ENCODE data around the gene AGBL1.

The AGBL1 gene

DNA sequence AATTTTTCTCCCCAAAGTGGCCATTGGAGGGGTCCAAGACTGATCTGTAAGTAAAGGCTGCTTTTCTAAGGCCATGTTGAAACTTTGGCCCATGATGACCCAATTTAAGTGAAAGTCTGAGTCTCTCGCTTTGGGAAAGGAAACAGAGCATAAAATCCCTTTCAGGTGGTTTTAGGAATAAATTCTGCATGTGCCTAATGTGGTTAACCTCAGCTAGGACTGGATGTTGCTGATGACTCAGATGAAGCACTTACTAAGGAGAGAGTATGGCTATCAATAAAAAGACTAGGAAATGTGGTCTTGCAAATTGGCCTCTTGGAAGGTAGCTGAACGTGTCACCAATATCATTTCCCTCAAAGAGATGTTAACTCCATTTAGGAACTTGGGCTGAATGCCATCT lies 458.5 kb downstream of the AGBL1 start:
- no peak for DNase-seq

DNA sequence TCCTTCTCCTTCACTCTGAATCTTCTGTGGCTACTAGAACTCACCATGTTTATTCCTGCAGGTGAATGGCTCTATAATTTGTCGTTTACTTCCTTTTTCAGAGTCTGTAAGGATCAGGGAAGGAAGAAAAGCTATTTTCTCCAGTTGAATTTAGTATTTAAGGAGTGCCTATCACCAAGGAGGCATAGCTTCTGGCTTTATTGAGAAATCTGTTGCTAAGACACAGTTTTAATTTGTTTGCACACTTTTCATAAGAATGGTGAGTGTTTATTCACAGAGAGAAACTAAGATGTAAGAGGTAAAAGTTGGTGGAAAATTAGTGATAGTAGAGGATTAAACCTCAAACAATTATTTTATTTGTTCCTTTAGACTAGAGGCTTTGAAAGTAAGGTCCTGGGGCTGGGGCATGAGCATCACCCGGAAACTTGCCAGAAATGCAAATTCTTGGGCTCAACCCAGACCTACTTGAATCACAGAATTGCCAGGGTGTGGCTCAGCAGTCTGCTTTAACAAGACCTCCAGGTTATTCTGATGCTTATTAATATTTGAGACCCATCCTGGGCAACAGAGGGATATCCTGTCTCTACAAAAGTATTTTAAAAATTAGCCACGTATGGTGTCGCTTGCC lies 461.3 kb downstream of the AGBL1 start:
- DNase-seq: no peak

DNA sequence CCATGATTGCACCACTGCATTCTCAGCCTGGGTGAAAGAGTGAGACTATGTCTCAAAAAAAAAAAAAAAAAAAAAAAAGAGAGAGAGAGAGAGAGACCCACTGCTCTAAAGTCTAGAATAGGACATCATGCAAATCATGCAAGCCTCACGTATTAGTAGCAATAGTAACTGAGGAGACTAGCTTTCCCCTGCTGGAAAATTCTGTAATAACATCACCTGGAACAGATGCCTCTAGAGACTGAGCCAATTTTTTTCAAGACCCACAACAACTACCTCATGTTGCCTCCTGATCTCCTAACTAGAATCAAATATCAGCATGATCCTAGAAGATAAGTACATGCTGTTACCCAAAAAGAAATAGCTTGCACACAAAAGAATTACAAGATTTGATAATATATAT lies 461.9 kb downstream of the AGBL1 start:
- DNase-seq: no peak

DNA sequence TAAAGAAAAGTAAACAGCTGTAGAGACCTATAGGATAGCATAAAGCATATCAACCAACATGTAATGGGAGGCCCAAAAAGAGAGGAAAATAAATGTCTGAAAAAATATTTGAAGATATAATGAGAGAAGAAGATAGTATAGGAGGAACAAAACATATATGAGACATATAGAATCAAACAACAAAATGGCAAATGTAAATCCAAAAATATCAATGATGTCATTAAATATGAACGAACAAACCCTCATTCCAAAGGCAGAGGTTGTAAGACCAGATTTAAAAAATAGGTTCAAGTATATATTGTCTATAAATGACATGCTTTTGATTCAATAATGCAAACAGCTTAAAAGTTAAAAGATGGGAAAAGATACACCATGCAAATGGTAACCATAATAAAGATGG lies 470.4 kb downstream of the AGBL1 start:
- no peak for DNase-seq

DNA sequence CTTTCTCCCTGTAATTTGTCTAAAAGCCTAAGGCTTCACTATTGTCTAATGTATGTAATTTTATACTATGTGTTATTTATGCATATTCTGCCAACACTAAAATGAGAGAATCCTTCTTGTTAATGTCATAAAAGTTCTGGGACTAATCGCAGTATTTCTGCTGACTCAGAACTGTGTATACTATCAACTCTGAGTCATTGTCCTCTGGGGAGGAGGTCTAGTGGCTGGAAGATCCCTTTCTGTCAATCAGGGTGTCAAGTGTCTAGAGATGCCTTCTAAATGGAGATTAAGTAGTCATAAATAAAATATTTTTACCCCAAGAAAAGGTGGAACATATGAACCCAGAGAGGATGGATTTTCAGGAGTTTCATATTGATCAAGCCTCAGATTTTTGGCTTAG lies 473.4 kb downstream of the AGBL1 start:
- no peak for DNase-seq

DNA sequence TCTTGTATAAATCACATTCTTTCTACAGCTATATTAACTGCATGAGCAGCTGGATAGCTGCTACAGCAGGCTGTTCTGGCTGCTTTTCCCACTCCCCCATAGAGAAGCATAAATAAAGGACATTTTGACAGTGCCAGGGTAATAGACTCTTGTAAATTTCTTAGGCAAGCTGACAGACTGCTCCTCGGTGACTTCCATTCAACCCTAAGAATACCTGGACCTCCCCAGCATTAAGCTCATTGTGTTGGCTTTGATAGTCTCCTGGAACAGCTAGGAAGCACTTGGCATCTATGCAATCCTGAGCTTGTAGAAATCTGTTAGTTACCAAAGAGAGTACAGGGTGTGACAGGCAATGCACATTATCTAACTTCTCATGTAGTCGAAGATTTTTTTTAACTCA lies 475.4 kb downstream of the AGBL1 start:
- no peak for DNase-seq

DNA sequence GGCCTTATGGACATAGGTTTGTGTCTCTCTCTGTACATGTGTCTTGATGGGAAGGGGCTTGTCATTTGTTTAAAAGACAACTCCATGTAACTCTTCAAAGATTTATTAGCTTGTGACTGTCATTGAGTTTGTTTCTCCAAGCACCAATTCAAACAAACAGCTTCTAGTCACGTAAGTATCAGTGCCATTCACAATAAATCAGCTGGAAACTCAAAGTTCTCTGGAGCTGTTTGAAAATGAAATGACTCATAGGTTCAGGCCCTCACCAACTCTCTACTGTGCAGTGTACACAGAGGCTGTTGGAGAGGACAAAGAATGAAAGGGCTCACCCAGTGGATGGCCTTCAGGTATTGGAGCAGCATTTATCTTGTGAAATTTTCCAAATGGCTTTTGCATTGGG lies 476.3 kb downstream of the AGBL1 start:
- peak; percentile 31 for DNase-seq

DNA sequence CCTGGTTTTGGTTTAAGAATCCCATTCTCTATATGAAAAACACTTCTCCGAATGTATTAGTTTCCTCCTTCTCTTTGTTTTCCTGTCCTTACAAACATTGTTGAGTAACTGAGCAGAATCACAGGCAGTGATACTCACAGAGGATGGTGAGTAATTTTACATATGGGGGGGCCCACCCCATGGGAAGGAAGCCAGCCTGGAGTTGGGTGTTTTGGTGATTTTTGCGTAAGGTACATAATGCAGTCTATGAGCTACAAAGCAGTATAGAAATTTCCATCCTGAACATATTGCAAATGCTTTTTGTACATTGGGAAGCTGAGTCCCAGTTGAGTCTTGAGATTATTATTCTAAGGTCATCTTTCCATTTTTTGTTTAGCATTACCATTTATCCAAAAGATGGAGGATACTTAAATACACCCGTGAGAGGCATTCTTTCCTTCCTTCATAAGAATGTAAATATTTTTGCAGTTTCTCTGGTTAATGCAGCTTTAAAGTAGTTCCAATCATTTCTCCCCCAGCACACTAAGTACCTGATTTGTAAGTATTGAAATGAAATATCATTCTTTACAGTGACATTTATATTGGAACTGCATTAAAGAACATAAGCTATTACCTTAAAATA lies 476.8 kb downstream of the AGBL1 start:
- DNase-seq: no peak

DNA sequence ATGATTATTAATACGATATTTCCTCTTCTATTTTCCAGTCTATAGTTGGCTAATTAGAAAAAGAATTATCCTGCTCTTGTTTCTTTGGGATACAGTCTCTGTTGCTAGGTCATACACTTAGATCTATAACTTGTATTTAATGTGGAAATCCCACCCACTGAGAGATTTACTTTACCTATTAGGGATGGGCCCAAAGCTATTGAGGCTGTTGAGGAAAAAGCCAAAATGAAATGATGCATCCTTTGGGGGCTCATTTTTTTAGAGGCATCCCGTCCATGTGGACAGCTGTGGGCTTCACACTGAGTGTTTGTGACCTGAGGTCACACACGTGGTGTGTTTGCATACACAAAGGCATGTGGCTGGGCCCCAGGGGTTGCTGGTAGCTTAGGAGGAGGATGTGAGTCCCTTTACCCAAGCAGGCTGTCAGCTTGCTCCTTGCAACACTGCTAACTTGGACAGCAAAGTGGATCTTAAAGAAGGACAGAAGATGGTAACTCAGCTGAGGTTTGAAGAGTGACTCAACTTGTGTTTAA lies 477.4 kb downstream of the AGBL1 start:
- no peak for DNase-seq

DNA sequence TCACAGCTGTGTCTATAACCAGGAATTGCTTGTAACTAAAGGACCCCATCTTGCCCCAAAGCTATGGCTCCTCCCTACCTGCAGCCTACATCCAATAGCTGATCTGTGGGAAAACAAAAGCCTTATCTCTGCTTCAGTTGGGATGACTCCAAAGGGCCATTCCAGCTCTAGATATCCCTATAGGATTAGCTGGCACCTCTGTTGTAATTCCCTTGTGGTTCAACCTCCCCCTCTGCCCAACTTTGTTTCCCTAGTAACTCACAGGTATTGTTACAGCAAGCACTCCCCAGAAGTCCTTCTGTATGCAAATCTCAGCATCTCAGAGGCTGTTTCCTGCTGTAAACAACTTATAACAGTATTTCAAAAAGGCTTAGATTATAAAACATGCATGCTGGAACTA lies 478.6 kb downstream of the AGBL1 start:
- DNase-seq: no peak

DNA sequence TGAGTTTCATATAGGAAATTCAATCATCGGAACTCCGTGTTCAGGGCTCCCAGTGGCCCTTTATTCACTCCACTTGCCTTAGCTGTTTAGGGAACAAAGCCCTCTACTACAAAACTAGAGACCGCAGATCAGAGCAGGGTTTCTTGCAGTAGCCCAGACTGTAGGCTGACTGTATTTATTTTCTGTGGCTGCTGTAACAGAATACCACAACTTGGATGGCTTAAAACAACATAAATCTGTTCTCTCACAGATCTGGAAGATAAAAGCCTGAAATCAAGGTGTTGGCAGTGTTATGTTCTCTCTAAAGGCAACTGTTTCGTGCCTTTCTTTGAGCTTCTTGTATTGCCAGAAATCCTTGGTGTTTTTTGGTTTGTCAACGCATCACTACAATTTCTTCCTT lies 479.0 kb downstream of the AGBL1 start:
- no peak for DNase-seq

DNA sequence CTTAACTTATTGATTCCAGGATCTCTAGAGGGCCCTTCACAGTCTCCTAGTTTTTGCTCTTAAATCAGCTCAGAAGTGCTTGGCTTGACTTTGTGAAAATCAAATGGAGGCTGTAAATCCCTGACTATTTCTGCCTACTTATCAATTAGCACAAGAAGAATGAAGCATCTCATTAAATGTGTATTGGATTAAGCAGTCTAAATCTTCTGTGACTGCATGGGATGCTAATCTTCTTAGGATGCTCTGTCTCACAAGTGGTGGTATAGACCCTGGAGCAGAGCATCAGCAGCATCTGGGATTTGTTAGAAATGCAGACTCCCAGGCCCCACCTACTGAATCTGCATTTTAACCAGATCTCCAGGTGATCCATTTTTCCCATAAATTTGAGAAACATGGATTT lies 488.7 kb downstream of the AGBL1 start:
- DNase-seq: no peak

DNA sequence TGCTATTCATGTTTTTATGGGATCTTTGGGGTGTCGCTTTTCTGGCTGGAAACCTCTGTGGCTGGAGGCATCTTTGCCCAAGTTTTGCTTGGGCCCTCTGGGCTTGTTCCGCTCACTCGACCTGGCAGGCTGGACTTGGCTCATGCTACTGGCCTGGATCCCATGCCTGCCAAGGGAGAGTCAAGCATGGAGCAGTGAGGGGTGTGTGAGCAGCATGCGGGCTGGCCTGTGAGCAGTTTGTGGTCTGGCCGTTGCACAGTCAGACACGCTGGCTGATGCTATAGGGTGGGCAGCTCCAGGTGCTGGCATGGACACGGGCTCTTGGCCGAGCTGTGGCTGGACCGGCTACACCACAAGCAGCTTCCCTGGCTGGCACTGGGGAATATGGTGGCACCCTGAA lies 491.1 kb downstream of the AGBL1 start:
- DNase-seq: no peak

DNA sequence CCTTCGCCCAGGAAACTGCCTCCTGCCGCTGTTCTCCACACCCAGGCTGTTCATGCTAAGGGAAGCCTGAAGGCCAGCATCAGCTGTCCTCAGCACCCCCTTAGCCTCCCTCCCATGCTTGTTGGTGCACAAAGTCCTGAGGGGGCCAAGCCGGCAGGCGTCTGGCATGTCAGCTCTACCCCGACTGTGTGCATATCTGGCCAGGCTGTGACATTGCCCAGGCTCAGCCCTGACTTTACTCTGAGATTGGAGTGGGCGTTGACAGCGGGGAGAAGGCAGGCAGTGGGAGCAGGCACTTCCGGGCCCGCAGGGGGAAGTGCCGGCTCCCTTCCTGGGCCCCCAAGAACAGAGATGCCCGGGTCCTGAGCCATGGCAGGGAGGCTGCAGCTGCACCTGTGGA lies 492.2 kb downstream of the AGBL1 start:
- DNase-seq: no peak

DNA sequence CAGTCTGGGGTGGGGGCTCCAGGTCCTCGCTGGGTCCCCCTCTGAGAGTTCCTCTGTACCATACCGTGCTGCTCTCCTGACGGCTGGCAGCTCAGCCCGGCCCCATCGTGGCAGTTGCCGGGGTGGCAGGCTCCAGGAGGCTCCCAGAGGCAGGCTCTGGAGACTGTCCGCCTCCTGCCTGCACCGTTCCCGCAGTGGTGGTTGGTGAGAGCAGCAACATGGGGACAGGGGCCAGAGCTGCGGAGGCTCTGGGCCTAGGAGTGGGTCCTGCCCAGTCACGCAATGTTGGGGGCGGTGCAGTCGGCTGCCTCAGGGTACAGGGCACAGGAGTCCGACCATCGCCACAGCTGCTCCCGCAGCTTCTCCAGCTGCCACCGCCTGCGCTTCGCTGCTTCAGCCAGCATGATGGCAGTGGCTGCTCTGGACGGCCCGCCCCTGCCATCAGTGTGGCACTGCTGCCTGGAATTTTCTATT lies 492.7 kb downstream of the AGBL1 start:
- peak; percentile 61 for DNase-seq

DNA sequence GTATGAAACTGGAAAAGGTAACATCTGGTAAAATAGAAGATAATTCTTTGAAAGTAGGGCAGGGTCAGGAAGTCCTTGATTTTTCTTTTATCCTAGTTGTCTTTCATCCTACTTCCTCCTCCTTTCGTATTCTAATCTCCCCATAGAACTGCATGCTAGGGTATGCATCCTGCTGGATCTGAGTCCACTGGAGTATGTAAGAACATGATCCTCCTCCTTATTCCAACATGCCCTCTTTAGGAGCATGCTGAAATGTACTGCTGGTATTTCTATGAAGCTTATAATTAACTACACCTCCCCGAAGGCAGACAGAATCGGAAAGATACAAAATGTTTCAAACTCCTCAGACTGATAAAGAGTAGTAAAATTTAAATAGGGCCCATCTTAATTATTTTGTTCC lies 493.8 kb downstream of the AGBL1 start:
- DNase-seq: no peak

DNA sequence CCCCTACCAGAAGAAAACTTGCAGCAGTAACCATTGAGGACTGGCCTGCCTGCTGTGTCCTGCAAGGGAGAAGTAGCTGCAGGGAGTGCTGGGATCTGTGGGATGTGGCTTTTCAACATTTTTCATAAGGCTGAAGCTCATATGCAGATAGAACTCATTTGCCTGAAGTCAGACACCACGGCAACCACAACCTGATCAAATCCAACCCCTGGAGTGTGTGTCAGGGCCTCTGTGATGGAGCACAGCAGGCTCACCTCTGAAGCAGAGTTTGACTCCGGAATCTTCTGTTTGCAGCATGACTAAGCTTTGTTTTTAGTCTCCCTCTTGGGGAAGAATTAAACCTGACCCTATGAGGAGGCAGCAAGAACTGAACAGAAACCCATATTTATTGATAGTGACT lies 508.7 kb downstream of the AGBL1 start:
- no peak for DNase-seq

DNA sequence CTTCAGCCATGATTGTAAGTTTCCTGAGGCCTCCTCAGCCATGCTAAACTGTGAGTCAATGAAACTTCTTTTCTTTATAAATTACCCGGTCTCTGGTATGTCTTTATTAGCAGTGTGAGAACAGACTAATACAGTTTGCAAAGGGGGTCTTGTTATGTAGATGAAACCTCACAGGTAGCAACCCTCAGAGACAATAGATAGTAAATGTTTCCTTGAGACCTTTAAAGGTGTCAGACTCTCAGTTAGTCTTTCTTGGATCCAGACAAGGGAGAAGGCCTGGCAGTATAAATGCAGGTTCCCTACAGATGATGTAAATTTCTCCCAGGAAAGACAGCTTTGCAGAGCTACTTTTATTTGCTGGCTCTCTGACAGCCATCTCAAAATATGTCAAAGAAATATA lies 510.8 kb downstream of the AGBL1 start:
- no peak for DNase-seq

DNA sequence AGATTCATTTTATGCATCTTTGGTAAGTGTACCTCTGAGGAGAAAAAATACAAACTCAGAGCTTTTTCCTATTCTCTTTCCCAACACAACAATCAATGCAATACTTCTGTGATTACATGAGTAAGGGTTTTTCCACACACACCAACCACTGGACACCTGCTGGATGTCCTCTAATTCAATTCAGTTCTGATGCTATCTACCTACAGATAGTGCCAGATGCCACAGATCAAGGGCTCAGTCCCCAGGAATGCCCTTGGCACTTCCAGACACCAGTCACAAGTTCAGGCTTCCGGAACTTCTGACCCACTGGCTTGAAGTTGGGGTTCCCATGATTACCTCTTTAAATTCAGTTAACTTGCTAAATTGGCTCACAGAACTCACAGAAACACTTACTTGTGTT lies 511.5 kb downstream of the AGBL1 start:
- no peak for DNase-seq

DNA sequence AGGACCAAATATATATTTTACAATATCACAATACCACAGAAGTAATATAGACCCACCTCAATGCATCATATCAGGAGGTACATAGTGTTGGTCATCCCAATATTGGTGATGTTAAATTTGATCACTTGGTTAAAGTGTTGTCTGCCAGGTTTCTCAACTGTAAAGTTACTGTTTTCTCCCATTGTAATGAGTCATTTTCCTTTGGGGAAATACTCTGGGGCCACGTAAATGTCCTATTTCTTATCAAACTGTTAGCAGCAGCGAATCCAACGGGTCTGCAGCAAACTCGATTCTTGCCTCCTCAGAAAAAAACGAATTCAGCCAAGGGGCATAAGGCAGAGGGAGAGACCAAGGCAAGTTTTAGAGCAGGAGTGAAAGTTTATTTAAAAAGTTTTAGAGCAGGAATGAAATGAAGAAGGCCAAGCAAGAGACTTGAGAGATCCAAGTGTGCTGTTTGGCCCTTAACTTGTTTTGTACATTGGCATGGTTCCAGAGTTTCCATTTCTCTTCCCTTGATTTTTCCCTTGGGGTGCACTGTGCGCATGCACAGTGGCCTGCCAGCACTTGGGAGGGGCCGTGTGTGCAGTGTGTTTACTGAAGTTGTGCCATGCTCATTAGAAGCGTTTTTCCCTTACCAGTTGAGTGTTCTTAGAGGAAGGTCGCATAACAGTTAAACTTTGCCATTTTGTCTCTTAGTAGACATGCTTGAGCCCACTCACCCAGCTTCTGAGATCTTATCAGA lies 512.5 kb downstream of the AGBL1 start:
- DNase-seq: no peak

DNA sequence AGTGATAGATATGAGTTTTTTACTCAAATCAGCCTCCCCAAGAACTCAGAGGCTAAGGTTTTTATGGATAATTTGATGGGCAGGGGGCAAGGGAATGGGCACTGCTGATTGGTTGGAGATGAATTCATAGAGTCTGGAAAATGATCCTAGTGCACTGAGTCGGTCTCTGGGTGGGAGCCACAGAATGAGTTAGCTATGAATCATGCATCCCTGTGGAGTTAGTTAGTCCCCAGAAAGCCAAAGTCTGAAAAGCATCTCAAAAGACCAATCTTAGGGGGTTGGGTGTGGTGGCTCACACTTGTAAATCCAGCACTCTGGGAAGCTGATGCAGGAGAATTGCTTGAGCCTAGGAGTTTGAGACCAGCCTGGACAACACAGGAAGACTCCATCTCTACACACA lies 516.1 kb downstream of the AGBL1 start:
- no peak for DNase-seq

DNA sequence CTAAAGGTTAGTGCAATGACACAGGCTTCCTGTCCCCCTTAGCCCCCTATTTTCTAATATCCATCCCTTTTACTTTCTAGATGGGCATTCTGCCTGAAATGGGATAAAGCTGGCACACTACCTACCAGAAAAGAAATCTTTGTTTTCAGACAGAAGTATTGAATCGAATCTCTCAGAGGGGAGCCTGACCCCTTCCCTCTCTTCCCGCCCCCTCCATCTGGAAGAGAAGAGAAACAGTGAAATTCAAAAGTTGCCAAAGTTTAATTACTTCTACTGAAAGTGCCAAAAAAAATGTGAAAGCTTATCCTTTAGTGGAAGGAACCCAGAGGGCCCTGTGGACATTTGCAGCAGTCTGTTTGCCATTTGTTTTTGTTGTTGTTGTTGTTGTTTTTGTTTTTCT lies 523.8 kb downstream of the AGBL1 start:
- no peak for DNase-seq

DNA sequence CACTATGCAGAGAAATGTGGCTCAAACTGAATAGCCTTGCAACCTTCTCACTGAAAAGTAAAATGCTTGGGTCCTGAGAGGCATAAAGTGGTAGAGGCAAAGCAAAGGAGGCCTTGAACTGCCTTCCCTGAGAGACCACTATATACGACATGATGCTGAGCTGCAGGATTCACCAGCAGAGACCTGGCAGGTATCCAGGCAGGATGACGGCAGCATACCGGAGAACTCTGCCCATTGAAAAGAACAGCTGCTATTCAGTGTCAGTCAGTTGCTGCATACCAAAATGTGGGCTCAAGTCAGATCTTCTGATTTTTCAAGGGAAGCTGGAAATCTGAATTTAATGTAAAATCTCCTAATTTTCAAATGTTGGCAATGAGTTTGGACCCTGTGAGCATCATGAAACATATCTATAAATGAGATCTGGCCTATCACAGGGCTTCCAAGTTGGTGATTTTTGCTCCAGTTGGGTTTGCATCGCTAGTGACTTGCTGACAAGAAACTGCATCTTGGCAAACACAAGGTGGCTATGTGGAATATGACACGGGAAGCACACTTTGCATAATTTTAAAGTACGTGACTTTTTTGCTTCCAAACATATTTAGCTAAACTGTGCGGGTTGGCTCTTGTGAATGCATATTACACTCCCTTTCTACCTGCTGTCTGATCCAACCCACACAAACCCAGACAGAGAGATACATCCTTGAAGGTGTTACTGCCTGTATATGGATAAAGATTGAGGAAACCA lies 529.0 kb downstream of the AGBL1 start:
- peak; percentile 26 for DNase-seq

DNA sequence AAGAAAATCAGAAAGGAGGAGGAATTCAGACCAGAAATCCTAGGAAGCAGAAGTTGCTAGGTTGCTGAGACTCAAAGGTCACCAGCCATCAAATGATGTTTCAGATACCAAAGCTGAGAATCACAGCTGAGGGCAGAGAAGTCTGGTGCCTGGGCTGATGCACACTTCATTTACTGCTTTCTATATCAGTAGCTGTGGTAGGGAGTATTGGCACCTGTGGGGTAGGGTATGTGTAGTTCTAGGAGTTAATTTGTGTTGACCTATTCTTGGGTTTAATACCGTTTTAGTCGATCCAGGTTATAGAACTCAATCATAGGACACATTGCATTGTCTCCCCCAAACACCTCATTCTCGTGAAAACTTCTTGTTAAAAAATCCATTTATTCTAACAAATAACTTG lies 529.6 kb downstream of the AGBL1 start:
- DNase-seq: no peak
